ENCODE measurements around the gene BCKDHB.

DNA sequence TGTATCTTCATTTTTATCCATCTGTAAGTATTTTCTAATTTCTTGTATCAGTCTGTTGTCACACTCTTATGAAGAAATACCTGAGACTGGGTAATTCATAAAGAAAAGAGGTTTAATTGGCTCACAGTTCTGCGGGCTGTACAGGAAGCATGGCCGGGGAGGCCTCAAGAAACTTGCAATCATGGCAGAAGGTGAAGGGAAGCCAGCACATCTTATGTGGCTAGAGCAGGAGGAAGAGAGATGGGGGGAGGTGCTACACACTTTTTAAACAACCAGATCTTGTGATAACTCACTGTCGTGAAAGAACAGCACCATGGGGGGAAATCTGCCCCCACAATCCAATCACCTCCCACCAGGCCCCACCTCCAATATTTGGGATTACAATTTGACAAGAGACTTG, 10.9 kb upstream of the BCKDHB start:
- TF ChIP-seq, protein P1, sequence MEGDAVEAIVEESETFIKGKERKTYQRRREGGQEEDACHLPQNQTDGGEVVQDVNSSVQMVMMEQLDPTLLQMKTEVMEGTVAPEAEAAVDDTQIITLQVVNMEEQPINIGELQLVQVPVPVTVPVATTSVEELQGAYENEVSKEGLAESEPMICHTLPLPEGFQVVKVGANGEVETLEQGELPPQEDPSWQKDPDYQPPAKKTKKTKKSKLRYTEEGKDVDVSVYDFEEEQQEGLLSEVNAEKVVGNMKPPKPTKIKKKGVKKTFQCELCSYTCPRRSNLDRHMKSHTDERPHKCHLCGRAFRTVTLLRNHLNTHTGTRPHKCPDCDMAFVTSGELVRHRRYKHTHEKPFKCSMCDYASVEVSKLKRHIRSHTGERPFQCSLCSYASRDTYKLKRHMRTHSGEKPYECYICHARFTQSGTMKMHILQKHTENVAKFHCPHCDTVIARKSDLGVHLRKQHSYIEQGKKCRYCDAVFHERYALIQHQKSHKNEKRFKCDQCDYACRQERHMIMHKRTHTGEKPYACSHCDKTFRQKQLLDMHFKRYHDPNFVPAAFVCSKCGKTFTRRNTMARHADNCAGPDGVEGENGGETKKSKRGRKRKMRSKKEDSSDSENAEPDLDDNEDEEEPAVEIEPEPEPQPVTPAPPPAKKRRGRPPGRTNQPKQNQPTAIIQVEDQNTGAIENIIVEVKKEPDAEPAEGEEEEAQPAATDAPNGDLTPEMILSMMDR (IDR thresholded peaks at IDR 0.05) = no peak
- TF ChIP-seq HOXA7 (CRISPR knock-in tag; IDR thresholded peaks at IDR 0.05) = no peak
- TF ChIP-seq KDM5A (IDR thresholded peaks at IDR 0.05) = no peak
- TF ChIP-seq MAZ (IDR thresholded peaks at IDR 0.05; ENCODE audit: borderline replicate concordance, low read depth, low read length) = no peak
- TF ChIP-seq POLR2A (IDR thresholded peaks at IDR 0.05; ENCODE audit: low read length) = no peak
- TF ChIP-seq JUN (IDR thresholded peaks at IDR 0.05) = no peak
- TF ChIP-seq SREBF2 (IDR thresholded peaks at IDR 0.05) = no peak
- TF ChIP-seq MYC (IDR thresholded peaks at IDR 0.05; ENCODE audit: borderline replicate concordance, low read length) = no peak
- no peak for TF ChIP-seq REST (IDR thresholded peaks at IDR 0.05)
- no peak for TF ChIP-seq E2F6 (IDR thresholded peaks at IDR 0.05; ENCODE audit: borderline replicate concordance, low read depth)
- TF ChIP-seq TP53 (CRISPR knock-in tag; IDR thresholded peaks at IDR 0.05) = no peak
- TF ChIP-seq RNF2 (IDR thresholded peaks at IDR 0.05; ENCODE audit: borderline replicate concordance, low read depth) = no peak
- no peak for TF ChIP-seq RARB (CRISPR knock-in tag; IDR thresholded peaks at IDR 0.05)

Data from A549 (cell line).